ENCODE data around the gene GTF3C5. TPM values are rescaled to one million over a fixed set of nuclear protein-coding genes. Genes with fewer than 3 reads are reported as not detected.

GTF3C5 gene
- total and polyA plus RNA-seq, 2 of the 4 experiments (the other 2 are of a cell fraction) = 49.1 to 52.3 TPM

DNA sequence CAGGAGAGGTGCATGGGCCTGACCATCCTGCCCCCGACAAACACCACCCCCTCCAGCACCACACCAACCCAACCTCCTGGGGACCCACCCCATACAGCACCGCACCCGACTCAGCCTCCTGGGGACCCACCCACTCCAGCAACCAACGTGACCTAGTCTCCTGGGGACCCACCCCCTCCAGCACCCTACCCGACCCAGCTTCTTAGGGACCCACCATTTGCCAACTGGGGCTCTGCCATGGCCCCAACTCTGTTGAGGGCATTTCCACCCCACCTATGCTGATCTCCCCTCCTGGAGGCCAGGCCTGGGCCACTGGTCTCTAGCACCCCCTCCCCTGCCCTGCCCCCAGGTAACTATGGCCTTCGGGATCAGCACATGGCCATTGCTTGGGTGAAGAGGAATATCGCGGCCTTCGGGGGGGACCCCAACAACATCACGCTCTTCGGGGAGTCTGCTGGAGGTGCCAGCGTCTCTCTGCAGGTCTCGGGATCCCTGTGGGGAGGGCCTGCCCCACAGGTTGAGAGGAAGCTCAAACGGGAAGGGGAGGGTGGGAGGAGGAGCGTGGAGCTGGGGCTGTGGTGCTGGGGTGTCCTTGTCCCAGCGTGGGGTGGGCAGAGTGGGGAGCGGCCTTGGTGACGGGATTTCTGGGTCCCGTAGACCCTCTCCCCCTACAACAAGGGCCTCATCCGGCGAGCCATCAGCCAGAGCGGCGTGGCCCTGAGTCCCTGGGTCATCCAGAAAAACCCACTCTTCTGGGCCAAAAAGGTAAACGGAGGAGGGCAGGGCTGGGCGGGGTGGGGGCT lies 35.6 kb downstream of the GTF3C5 start:
- H3K9me3 ChIP-seq (ENCODE audit: control insufficient read depth, insufficient read depth, low read length) = no peaks in the 10 kb centered on the region
- H3K36me3 ChIP-seq (ENCODE audit: control insufficient read depth, insufficient read depth, low read length) = peaks cover 2% of the 10 kb centered on the region; the same call in 1 of the 2 replicates
- H3K4ac ChIP-seq (ENCODE audit: low read depth, low read length) = no peak overlapping the region
- ChIA-PET CTCF (interaction anchor here (0.6 kb wide), 1 partner anchor 24 kb away, joined by 5 read pairs; no protein-coding TSS in a partner anchor), POLR2A (ENCODE audit: unreplicated experiment) (no interaction called here)
- no peak overlapping the region for H4K5ac ChIP-seq (ENCODE audit: low read depth, low read length)
- H3K56ac ChIP-seq (ENCODE audit: extremely low read depth, insufficient read depth, low read length) = no peak overlapping the region
- no peak overlapping the region for H3K18ac ChIP-seq (ENCODE audit: low read depth, low read length)
- no peaks in the 10 kb centered on the region for H3K79me1 ChIP-seq (ENCODE audit: low read depth in 1 of 2, low read length in 2 of 2)
- H3K4me3 ChIP-seq (ENCODE audit: insufficient read depth, low read depth, low read length) = no peak overlapping the region
- 88% methylated on average over 7 of the region's 25 CpGs; no CpG with 5 or more reads in 1 of the 2 experiments for WGBS, 2 experiments (ENCODE audit: extremely low coverage in 2 of 2, insufficient read length in 1 of 2)
- H2BK120ac ChIP-seq (ENCODE audit: low read depth, low read length) = no peak overlapping the region
- no peak overlapping the region for H2BK20ac ChIP-seq (ENCODE audit: low read depth, low read length)
- H4K8ac ChIP-seq (ENCODE audit: low read depth in 2 of 2, low read length in 2 of 2) = no peak overlapping the region
- H3K27ac ChIP-seq (ENCODE audit: insufficient read depth, low read length) = no peak overlapping the region
- dilution Hi-C loops (cut with HindIII; ENCODE audit: low sequenced_read_pairs, unreplicated experiment) = no loop called here
- H3K27me3 ChIP-seq (ENCODE audit: control insufficient read depth, insufficient read depth, low read length) = no peaks in the 10 kb centered on the region
- H2AFZ ChIP-seq (replicated peaks; ENCODE audit: low read length, poor library complexity) = no peak overlapping the region
- H3K9ac ChIP-seq (ENCODE audit: low read depth, low read length) = no peak overlapping the region
- intact Hi-C loops (cut with micrococcal nuclease) = no loop called here
- H3K4me1 ChIP-seq (ENCODE audit: control insufficient read depth, insufficient read depth, low read length) = no peaks in the 10 kb centered on the region
- no peak overlapping the region for H2BK5ac ChIP-seq (ENCODE audit: low read depth, low read length, poor library complexity, severe bottlenecking)
- H2AK5ac ChIP-seq (ENCODE audit: low read depth, low read length) = no peak overlapping the region
- H3K23ac ChIP-seq (ENCODE audit: low read depth, low read length) = no peak overlapping the region
- DNase-seq (no peak), ATAC-seq (ENCODE audit: low read depth) (no peak)
- H4K91ac ChIP-seq (ENCODE audit: insufficient read depth, low read depth, low read length) = no peak overlapping the region
- H2BK15ac ChIP-seq (ENCODE audit: low read depth, low read length) = no peak overlapping the region
- no TSS peak for BruUV-seq (replicated peaks)
- no peaks in the 10 kb centered on the region; the same call in 1 of the 2 replicates for H4K20me1 ChIP-seq (ENCODE audit: insufficient read depth, low read length)
- 0 out of 2 replicates have a peak, but pooled peaks cover 3% of the 10 kb centered on the region for H3K9me1 ChIP-seq (ENCODE audit: insufficient read depth, low read length)
- TF ChIP-seq, protein P1, sequence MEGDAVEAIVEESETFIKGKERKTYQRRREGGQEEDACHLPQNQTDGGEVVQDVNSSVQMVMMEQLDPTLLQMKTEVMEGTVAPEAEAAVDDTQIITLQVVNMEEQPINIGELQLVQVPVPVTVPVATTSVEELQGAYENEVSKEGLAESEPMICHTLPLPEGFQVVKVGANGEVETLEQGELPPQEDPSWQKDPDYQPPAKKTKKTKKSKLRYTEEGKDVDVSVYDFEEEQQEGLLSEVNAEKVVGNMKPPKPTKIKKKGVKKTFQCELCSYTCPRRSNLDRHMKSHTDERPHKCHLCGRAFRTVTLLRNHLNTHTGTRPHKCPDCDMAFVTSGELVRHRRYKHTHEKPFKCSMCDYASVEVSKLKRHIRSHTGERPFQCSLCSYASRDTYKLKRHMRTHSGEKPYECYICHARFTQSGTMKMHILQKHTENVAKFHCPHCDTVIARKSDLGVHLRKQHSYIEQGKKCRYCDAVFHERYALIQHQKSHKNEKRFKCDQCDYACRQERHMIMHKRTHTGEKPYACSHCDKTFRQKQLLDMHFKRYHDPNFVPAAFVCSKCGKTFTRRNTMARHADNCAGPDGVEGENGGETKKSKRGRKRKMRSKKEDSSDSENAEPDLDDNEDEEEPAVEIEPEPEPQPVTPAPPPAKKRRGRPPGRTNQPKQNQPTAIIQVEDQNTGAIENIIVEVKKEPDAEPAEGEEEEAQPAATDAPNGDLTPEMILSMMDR (conservative IDR thresholded peaks at IDR 0.05; ENCODE audit: low read depth, low read length) = no peak
- TF ChIP-seq MAFK (IDR thresholded peaks at IDR 0.05; ENCODE audit: low read depth, low read length) (no peak), MXI1 (IDR thresholded peaks at IDR 0.05; ENCODE audit: borderline replicate concordance, low read depth, low read length) (no peak), MAZ (IDR thresholded peaks at IDR 0.05; ENCODE audit: borderline replicate concordance, low read depth, low read length) (no peak), RAD21 (IDR thresholded peaks at IDR 0.05; ENCODE audit: low read length) (no peak)
- TF ChIP-seq, protein P2, sequence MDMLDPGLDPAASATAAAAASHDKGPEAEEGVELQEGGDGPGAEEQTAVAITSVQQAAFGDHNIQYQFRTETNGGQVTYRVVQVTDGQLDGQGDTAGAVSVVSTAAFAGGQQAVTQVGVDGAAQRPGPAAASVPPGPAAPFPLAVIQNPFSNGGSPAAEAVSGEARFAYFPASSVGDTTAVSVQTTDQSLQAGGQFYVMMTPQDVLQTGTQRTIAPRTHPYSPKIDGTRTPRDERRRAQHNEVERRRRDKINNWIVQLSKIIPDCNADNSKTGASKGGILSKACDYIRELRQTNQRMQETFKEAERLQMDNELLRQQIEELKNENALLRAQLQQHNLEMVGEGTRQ (IDR thresholded peaks at IDR 0.05; ENCODE audit: low read depth, low read length) = no peak
- no peak overlapping the region for H3K14ac ChIP-seq (replicated peaks; ENCODE audit: low read depth, low read length)
- no peak overlapping the region for H3K4me2 ChIP-seq (ENCODE audit: low read depth, low read length)
- in situ Hi-C loops (cut with MboI; ENCODE audit: low sequenced_read_pairs) = no loop called here
- no peak overlapping the region for H2AK9ac ChIP-seq (replicated peaks; ENCODE audit: low read depth, low read length, poor library complexity)
